Stimulated activated CD8-positive, alpha-beta memory T cell treated with anti-CD3 and anti-CD28 coated beads, Interleukin-7, amount 100 ng/mL, for 4 hours (primary cell): ENCODE results near the gene ID3.

Experiments
- DNase-seq, 2 donors: peaks; one replicate each; pipeline ENCODE4 v3.0.0-alpha.2; 2020; ENCODE audit warnings: low read depth in 2 of 2

The ID3 gene

GRCh38 chr1:23527900-23528249, 31.4 kb downstream of the ID3 start:
- no peak for DNase-seq

DNA sequence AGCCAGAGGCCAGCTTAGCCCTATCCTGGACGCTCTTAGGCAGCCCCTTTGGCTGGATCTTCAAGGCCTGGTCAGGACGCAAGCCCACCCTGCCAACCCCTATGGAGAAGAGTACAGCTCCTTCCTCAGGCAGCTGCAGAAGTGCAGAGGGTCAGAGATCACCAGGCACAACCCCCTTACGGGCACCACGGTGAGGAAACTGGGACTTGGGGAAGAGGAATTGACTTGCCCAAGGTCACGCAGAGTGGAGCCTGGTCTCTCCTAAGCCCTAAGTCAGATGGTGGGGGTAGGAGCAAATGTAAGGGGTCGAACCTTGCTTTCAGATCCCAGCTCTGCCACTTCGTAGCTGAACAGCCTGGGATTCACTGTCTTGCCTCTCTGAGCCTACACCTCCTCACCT, 31.9 kb downstream of the ID3 start:
- DNase-seq: no peak

- no peak for DNase-seq
These were observed 32.8 kb downstream of the ID3 start for GRCh38 chr1:23526329-23527041.

GRCh38 chr1:23525558-23526250, 33.6 kb downstream of the ID3 start:
- DNase-seq: no peak

DNA sequence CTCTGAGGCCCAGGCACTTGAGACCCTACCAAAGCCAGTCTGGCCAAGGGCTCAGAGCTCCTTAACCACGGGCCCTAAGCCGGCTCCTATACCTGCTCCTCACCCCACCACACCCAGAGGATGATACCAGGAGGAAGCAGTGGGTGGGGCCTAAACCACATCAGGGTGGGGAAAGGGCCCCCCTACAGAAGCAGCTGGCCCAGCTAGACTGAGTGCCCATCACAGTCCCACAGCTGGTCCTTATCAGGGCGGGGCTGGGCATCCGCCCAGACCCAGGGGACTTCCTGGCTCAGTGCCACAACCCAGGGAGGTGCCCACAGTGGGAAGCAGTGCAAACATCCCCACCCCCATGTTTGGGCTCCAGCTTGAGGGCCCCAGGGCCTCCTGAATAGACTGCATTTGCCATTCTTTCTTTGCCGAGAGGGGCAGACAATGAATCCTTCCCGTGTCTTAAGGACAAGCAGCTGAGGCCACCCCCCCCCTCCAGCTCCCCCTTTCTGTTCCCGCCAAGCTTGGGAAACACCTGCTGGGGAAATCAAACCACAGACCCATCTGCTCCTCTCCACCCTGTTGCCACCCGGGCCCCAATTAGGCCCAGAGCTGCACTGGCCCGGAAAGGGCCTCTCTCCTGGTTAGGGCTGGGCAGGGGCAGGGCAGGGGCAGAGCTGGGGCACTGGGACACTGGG, 34.4 kb downstream of the ID3 start:
- DNase-seq: no peak

- DNase-seq: no peak
These were observed 35.1 kb downstream of the ID3 start for GRCh38 chr1:23524163-23524562.

DNA sequence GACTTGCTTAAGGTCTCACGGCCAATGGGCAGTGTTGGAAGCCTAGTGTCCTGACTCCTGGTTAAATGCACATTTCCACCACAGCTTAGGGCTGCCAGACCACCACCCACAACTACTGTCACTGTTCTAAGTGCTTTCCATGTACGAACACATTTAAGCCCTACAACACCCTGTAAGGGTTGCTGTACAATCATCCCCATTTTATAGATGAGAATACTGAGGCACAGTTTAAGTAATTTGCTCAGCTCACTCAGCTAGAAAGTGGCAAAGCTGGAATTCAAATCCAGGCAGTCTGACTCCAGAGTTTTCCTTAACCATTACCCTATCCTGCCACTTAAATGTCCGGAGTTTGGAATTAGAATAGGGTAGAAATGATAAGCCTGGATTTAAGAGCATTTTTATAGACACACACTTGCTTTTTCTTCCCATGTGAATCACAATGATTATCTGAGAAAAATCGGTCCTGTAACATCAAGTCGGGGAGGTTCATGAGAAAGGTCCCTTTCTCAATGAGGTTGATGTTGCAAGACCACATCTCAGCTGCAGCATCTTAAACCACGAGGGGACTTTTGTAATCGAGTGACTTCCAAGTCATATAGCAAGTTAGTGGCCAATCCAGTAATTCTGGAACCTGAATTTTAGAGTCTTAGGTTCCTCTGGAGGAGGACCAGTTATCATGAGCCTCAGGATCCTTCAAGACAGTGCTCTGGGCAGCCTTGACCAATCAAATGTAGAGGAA, 36.9 kb downstream of the ID3 start:
- no peak for DNase-seq

GRCh38 chr1:23521588-23521987, 37.7 kb downstream of the ID3 start:
- DNase-seq: no peak

- no peak for DNase-seq
These were observed 41.7 kb downstream of the ID3 start for GRCh38 chr1:23517581-23517980.

DNA sequence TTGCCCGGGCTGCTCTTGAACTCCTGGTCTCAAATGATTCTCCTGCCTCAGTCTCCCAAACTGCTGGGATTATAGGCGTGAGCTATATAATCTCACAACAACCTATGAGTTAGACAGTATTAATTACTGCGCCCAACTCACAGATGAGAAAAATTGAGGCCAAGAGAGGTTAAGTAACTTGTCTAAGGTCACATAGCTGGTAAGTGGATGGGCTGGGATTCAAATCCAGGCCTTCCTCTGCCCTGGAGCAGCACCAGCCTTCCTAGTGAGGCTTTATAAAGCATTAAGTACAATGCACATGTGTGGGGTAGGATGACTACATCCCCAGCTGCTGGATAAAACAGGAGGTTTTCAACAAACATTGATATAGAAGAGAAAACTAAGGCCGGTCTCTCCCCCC, 43.4 kb downstream of the ID3 start:
- no peak for DNase-seq

GRCh38 chr1:23514111-23514679, 45.1 kb downstream of the ID3 start:
- DNase-seq: no peak

DNA sequence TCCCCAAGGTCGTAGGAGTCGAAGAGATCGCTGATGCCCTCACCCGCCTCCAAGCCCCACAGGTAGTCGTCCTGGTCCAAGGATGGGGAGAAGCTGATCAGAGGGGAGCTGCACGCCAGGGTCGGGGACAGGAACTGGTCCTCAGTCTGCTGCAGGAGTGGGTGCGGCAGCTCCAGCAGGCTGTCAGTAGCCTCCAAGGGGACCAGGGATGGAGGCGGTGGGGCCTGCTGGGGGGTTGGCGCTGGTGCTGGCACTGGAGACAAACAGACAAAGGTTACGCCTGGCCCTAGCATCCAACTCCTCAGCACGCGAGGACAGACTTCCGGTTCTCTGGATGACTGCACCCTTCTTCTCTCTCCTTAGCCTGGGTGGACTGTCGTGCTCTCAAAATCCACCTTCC, 49.4 kb downstream of the ID3 start:
- no peak for DNase-seq
